CD4-positive, alpha-beta T cell treated with Interleukin-17A for 4 hours (primary cell): ENCODE data around the gene MPO.

Experiments
- DNase-seq: peaks from one replicate; pipeline ENCODE4 v3.0.0-alpha.2; 2020; ENCODE audit warnings: mixed read lengths

The MPO gene

GRCh38 chr17:58262149-58262548 lies 18.6 kb downstream of the MPO start:
- no peak for DNase-seq

GRCh38 chr17:58254803-58255202 lies 25.9 kb downstream of the MPO start:
- DNase-seq = no peak

GRCh38 chr17:58253082-58253481 lies 27.7 kb downstream of the MPO start:
- no peak for DNase-seq

- no peak for DNase-seq
These were observed 28.6 kb downstream of the MPO start for GRCh38 chr17:58252141-58252540.

- no peak for DNase-seq
These were observed 30.3 kb downstream of the MPO start for GRCh38 chr17:58250344-58251011.

- DNase-seq = peak; percentile 81
These were observed 31.2 kb downstream of the MPO start for GRCh38 chr17:58249270-58250133.

- DNase-seq = no peak
These were observed 31.8 kb downstream of the MPO start for GRCh38 chr17:58248955-58249269.

- DNase-seq = no peak
These were observed 33.0 kb downstream of the MPO start for GRCh38 chr17:58247511-58248363.

GRCh38 chr17:58246781-58247180 lies 34.0 kb downstream of the MPO start:
- no peak for DNase-seq

- DNase-seq = no peak
These were observed 34.5 kb downstream of the MPO start for GRCh38 chr17:58246104-58246740.

GRCh38 chr17:58245428-58246103 lies 35.2 kb downstream of the MPO start:
- no peak for DNase-seq

- no peak for DNase-seq
These were observed 35.8 kb downstream of the MPO start for GRCh38 chr17:58244963-58245362.

GRCh38 chr17:58242171-58242784 lies 38.5 kb downstream of the MPO start:
- no peak for DNase-seq

GRCh38 chr17:58239987-58240386 lies 40.7 kb downstream of the MPO start:
- no peak for DNase-seq

GRCh38 chr17:58238147-58238634 lies 42.5 kb downstream of the MPO start, which contains the start of gene LPO:
TSS of gene LPO (plus strand) at chr17:58238584. CDS start at chr17:58242980, 4,396 bp downstream.
- no peak for DNase-seq

GRCh38 chr17:58236394-58236793 lies 44.3 kb downstream of the MPO start:
- no peak for DNase-seq

- no peak for DNase-seq
These were observed 44.9 kb downstream of the MPO start for GRCh38 chr17:58235821-58236220.

GRCh38 chr17:58234512-58234911 lies 46.2 kb downstream of the MPO start:
- DNase-seq = no peak

- DNase-seq = no peak
These were observed 47.2 kb downstream of the MPO start for GRCh38 chr17:58233543-58233942.

GRCh38 chr17:58232707-58233156 lies 48.0 kb downstream of the MPO start:
- DNase-seq = no peak

GRCh38 chr17:58231641-58232040 lies 49.1 kb downstream of the MPO start:
- no peak for DNase-seq

GRCh38 chr17:58229881-58230280 lies 50.9 kb downstream of the MPO start:
- DNase-seq = no peak
